ENCODE results near the gene EVX2.

DNA sequence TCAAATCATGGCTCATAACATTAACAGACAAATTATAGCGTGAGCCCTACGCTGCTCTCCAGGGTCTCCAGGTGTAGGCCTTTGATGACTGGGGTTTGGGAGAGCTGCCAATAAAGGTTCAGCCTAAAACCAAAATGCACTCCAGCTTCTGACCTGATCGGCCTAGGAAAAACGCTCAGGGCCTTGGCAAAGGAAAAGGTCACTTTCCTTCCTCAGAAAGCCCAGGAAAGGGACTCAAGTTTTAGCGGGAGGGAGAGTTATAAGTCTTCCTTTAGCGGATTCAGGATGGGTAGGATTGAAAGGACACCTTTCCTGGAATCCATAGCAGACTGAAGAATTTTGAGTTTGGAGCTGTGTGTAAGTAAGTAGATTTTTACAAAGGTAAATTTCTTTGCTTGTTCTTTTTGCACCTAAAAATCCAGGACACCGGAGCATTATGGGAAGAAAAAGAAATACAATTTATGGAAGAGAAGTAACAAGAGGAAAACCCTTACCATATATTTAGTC, 8.8 kb downstream of the EVX2 start:
- TF ChIP-seq SUZ12 (IDR thresholded peaks at IDR 0.05; ENCODE audit: extremely low read depth, insufficient read depth, insufficient read length) (no peak), YY1 (IDR thresholded peaks at IDR 0.05; ENCODE audit: insufficient read depth, insufficient read length) (no peak)

Data from NT2/D1 (cell line).